Large intestine (tissue), 3 donors: ENCODE measurements around the gene ABHD2. TPM values are rescaled to one million over a fixed set of nuclear protein-coding genes. Genes with fewer than 3 reads are reported as not detected.

Experiments used
- DNase-seq, 2 donors: peaks; one replicate each; pipeline versions ENCODE4 v3.0.0 to v3.0.0-alpha.2; 2013
- H3K27ac ChIP-seq: one replicate; pipeline ENCODE4 v1.5.1; 2013; ENCODE audit warnings: low read length
- H3K27me3 ChIP-seq: 2 replicates; pipeline ENCODE4 v1.6.1; 2013; ENCODE audit warnings: low read length; ENCODE audit not compliant: control insufficient read depth, insufficient read depth
- H3K36me3 ChIP-seq: 2 replicates; pipeline ENCODE4 v1.6.1; 2013; ENCODE audit warnings: low read length; ENCODE audit not compliant: control insufficient read depth, insufficient read depth
- H3K4me1 ChIP-seq: one replicate; pipeline ENCODE4 v1.6.1; 2013; ENCODE audit warnings: low read length; ENCODE audit not compliant: control insufficient read depth, insufficient read depth
- H3K4me3 ChIP-seq: one replicate; pipeline ENCODE4 v1.5.1; 2013; ENCODE audit warnings: low read length
- H3K9me3 ChIP-seq: one replicate; pipeline ENCODE4 v1.6.1; 2013; ENCODE audit warnings: mild to moderate bottlenecking, low read depth, low read length, moderate library complexity; ENCODE audit not compliant: control insufficient read depth
- WGBS: methylation state at CpG from one replicate; pipeline ENCODE4 v1.1.5; 2013; ENCODE audit warnings: low lambda C conversion rate; ENCODE audit not compliant: insufficient coverage; 5-methylcytosine and 5-hydroxymethylcytosine counted together
- polyA plus RNA-seq: library from polyadenylated mRNA; unstranded; fragments of 120-200 nt; gene quantifications from one replicate; pipeline ENCODE4 v1.2.1, GENCODE V29; 2013

The ABHD2 gene
- polyA plus RNA-seq, 1 donor: 58.1 TPM

- Histone ChIP-seq H3K27ac (no peak overlapping the region), H3K4me3 (no peak overlapping the region), H3K36me3 (peaks cover 9% of the 10 kb centered on the region), H3K27me3 (no peaks in the 10 kb centered on the region), H3K4me1 (peaks cover 8% of the 10 kb centered on the region), H3K9me3 (no peaks in the 10 kb centered on the region)
- no peak for DNase-seq
- WGBS: 67% methylated on average over 1 of the region's 7 CpGs
Measured at GRCh38 chr15:89167267-89168176, 79.3 kb downstream of the ABHD2 start.

- no peak overlapping the region for H3K4me3 ChIP-seq
- peaks cover 8% of the 10 kb centered on the region for H3K4me1 ChIP-seq
- H3K36me3 ChIP-seq: peaks cover 10% of the 10 kb centered on the region
- H3K9me3 ChIP-seq: no peaks in the 10 kb centered on the region
- H3K27ac ChIP-seq: no peak overlapping the region
- DNase-seq: no peak
- no peaks in the 10 kb centered on the region for H3K27me3 ChIP-seq
Measured at GRCh38 chr15:89168316-89168833, 80.1 kb downstream of the ABHD2 start.

- Histone ChIP-seq H3K4me1 (no peaks in the 10 kb centered on the region), H3K9me3 (no peaks in the 10 kb centered on the region), H3K27ac (no peak overlapping the region), H3K4me3 (no peak overlapping the region), H3K36me3 (peaks cover 11% of the 10 kb centered on the region), H3K27me3 (no peaks in the 10 kb centered on the region)
- WGBS: no CpG with 5 or more reads among the region's 3 CpGs
- no peak for DNase-seq
Measured at GRCh38 chr15:89170364-89170763, 82.1 kb downstream of the ABHD2 start.

GRCh38 chr15:89171136-89172072 is 83.1 kb downstream of the ABHD2 start:
- no peak overlapping the region for H3K4me3 ChIP-seq
- H3K4me1 ChIP-seq: no peaks in the 10 kb centered on the region
- H3K27me3 ChIP-seq: no peaks in the 10 kb centered on the region
- no peaks in the 10 kb centered on the region for H3K9me3 ChIP-seq
- no peak overlapping the region for H3K27ac ChIP-seq
- H3K36me3 ChIP-seq: peaks cover 21% of the 10 kb centered on the region
- DNase-seq: peak; percentile 33 to 35
- 100% methylated on average over 1 of the region's 12 CpGs for WGBS

- Histone ChIP-seq H3K27ac (no peak overlapping the region), H3K4me1 (no peaks in the 10 kb centered on the region), H3K36me3 (peaks cover 31% of the 10 kb centered on the region), H3K9me3 (no peaks in the 10 kb centered on the region), H3K4me3 (no peak overlapping the region), H3K27me3 (no peaks in the 10 kb centered on the region)
- WGBS: no CpG with 5 or more reads among the region's 2 CpGs
- DNase-seq: no peak
Measured at GRCh38 chr15:89172921-89173320, 84.7 kb downstream of the ABHD2 start.

GRCh38 chr15:89174476-89174875 is 86.2 kb downstream of the ABHD2 start:
- H3K27ac ChIP-seq: no peak overlapping the region
- no peaks in the 10 kb centered on the region for H3K27me3 ChIP-seq
- H3K4me3 ChIP-seq: no peak overlapping the region
- 80% methylated on average over 1 of the region's 5 CpGs for WGBS
- DNase-seq: no peak
- no peaks in the 10 kb centered on the region for H3K9me3 ChIP-seq
- no peaks in the 10 kb centered on the region for H3K4me1 ChIP-seq
- peaks cover 43% of the 10 kb centered on the region for H3K36me3 ChIP-seq

GRCh38 chr15:89175617-89176191 is 87.4 kb downstream of the ABHD2 start:
- DNase-seq: no peak
- peaks cover 51% of the 10 kb centered on the region for H3K36me3 ChIP-seq
- H3K9me3 ChIP-seq: no peaks in the 10 kb centered on the region
- H3K4me3 ChIP-seq: no peak overlapping the region
- no peak overlapping the region for H3K27ac ChIP-seq
- no peaks in the 10 kb centered on the region for H3K27me3 ChIP-seq
- no CpG with 5 or more reads among the region's 13 CpGs for WGBS
- H3K4me1 ChIP-seq: no peaks in the 10 kb centered on the region

GRCh38 chr15:89177116-89177515 is 88.9 kb downstream of the ABHD2 start:
- Histone ChIP-seq H3K36me3 (peaks cover 51% of the 10 kb centered on the region), H3K4me1 (no peaks in the 10 kb centered on the region), H3K4me3 (no peak overlapping the region), H3K9me3 (no peaks in the 10 kb centered on the region), H3K27ac (no peak overlapping the region), H3K27me3 (no peaks in the 10 kb centered on the region)
- no peak for DNase-seq
- no CpG with 5 or more reads among the region's 12 CpGs for WGBS

GRCh38 chr15:89177633-89178306 is 89.5 kb downstream of the ABHD2 start:
- no peaks in the 10 kb centered on the region for H3K4me1 ChIP-seq
- 13% methylated on average over 3 of the region's 6 CpGs for WGBS
- H3K27me3 ChIP-seq: no peaks in the 10 kb centered on the region
- H3K36me3 ChIP-seq: peaks cover 53% of the 10 kb centered on the region
- no peak overlapping the region for H3K27ac ChIP-seq
- DNase-seq: peak; percentile 54 to 61
- H3K4me3 ChIP-seq: no peak overlapping the region
- H3K9me3 ChIP-seq: no peaks in the 10 kb centered on the region
